Measurements from ENCODE around the gene PLD5.
"Not testable (repeated sequence)": the region's sequence is repeated elsewhere in the genome, so short reads cannot be mapped to it uniquely, and the experiment has no call there.

- TF ChIP-seq CTCF, POLR2AphosphoS5 (IDR thresholded peaks at IDR 0.05): not testable (repeated sequence)
Observed at GRCh38 chr1:242350446-242350845, 174.1 kb downstream of the PLD5 start.
